ENCODE data around the gene TUT4.
A peak's percentile ranks its signal among the peaks of the same experiment; 100 is the strongest.

The TUT4 gene

GRCh38 chr1:52432807-52433206 is 120.1 kb downstream of the TUT4 start:
- in situ Hi-C loops (cut with HindIII; ENCODE audit: low pct_unique_long_range_greater_than_20kb, low sequenced_read_pairs) = no loop called here
- no peak for DNase-seq (ENCODE audit: low read depth in 1 of 2, low spot score in 1 of 2)
- no peak for TF ChIP-seq JUND (IDR thresholded peaks at IDR 0.05; ENCODE audit: low read depth)

- DNase-seq (ENCODE audit: low read depth in 1 of 2, low spot score in 1 of 2) = no peak
- in situ Hi-C loops (cut with HindIII; ENCODE audit: low pct_unique_long_range_greater_than_20kb, low sequenced_read_pairs) = no loop called here
- TF ChIP-seq JUND (IDR thresholded peaks at IDR 0.05; ENCODE audit: low read depth) = no peak
These were observed 125.7 kb downstream of the TUT4 start for GRCh38 chr1:52427152-52427551.

DNA sequence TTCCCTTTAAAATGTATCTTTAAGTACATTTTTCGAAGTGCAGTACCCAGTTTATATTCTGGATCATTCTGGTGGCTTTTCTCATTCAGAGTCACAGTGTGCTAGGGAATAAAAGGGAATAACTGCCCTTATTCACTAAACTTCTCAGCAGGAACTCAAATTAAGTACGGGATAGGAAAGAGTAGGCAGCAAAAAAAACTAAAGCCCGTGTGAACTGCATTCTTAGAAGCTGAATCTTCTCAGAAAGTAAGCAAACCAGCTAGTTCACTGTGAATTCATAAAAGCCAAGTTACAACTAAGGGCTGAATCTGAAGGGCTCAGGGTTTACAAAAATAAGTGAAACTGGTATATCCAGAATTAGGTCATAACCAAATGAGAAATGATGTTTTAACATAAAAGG is 126.5 kb downstream of the TUT4 start:
- in situ Hi-C loops (cut with HindIII; ENCODE audit: low pct_unique_long_range_greater_than_20kb, low sequenced_read_pairs) = no loop called here
- no peak for TF ChIP-seq JUND (IDR thresholded peaks at IDR 0.05; ENCODE audit: low read depth)
- DNase-seq (ENCODE audit: low read depth in 1 of 2, low spot score in 1 of 2) = no peak

GRCh38 chr1:52424813-52425212 is 128.1 kb downstream of the TUT4 start:
- no peak for DNase-seq (ENCODE audit: low read depth in 1 of 2, low spot score in 1 of 2)
- TF ChIP-seq JUND (IDR thresholded peaks at IDR 0.05; ENCODE audit: low read depth) = no peak
- in situ Hi-C loops (cut with HindIII; ENCODE audit: low pct_unique_long_range_greater_than_20kb, low sequenced_read_pairs) = no loop called here

DNA sequence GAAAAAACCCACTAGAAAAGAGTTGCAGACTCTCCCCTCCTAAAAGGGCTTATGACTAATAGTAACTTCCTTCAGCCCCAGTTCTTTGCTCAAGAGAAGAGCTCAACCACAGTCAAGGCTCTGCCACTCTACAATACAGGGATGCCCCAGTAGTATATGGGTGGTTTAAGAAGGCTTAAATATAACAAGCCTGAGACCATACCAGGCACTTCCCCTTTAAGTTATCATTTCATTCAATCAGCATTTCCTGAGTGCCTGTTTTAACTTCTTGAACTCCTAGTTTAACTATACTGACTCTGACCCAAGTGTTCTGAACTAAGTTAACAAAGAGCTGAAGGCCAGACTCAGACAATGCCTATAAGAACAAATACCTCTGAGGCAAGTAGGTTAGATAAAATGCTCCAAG is 128.7 kb downstream of the TUT4 start:
- peak in 1 of 2 experiments; percentile 13 for DNase-seq (ENCODE audit: low read depth in 1 of 2, low spot score in 1 of 2)
- in situ Hi-C loops (cut with HindIII; ENCODE audit: low pct_unique_long_range_greater_than_20kb, low sequenced_read_pairs) = no loop called here
- TF ChIP-seq JUND (IDR thresholded peaks at IDR 0.05; ENCODE audit: low read depth) = no peak

DNA sequence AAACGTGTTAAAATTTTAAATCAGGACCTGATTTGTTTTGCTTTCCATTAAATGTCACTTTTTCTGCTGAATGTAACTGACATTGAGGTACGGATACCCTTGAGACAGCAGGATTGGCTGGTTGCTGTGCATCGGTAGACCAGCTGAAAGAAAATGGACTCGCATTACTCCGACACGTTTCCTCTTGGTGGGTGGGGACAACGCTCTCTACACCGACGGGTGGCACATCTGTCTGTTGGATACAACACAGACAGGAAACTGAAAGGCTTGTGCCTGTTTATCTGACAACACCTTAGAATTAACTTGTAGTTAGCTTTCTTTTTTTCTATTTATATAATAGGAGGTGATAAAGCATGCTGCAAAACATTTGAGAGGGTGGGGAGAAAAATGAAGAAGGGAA is 129.1 kb downstream of the TUT4 start:
- in situ Hi-C loops (cut with HindIII; ENCODE audit: low pct_unique_long_range_greater_than_20kb, low sequenced_read_pairs) = no loop called here
- TF ChIP-seq JUND (IDR thresholded peaks at IDR 0.05; ENCODE audit: low read depth) = no peak
- DNase-seq (ENCODE audit: low read depth in 1 of 2, low spot score in 1 of 2) = no peak

- TF ChIP-seq JUND (IDR thresholded peaks at IDR 0.05; ENCODE audit: low read depth) = no peak
- in situ Hi-C loops (cut with HindIII; ENCODE audit: low pct_unique_long_range_greater_than_20kb, low sequenced_read_pairs) = no loop called here
- DNase-seq (ENCODE audit: low read depth in 1 of 2, low spot score in 1 of 2) = no peak
These were observed 129.8 kb downstream of the TUT4 start for GRCh38 chr1:52423055-52423454.

GRCh38 chr1:52420713-52421112 is 132.2 kb downstream of the TUT4 start:
- in situ Hi-C loops (cut with HindIII; ENCODE audit: low pct_unique_long_range_greater_than_20kb, low sequenced_read_pairs) = no loop called here
- no peak for TF ChIP-seq JUND (IDR thresholded peaks at IDR 0.05; ENCODE audit: low read depth)
- DNase-seq (ENCODE audit: low read depth in 1 of 2, low spot score in 1 of 2) = no peak

DNA sequence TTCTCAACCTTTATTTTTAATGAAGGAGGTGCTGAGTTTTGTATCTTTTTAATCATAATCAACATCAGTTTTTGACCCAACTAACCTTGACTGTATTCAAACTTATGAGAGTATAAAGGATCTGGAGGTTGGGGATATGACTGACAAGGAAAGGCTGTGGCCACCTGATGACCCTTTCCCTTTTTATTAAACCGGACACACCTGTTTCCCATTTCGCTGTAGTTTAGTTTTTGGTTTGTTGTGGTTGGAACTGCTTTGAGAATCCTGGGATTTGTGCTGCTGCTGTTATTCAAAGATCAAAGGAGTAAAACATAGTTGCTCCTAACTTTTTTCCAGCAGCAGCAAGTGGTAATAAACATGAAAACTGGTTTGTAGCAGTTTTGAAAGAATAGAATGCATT is 136.1 kb downstream of the TUT4 start:
- DNase-seq (ENCODE audit: low read depth in 1 of 2, low spot score in 1 of 2) = no peak
- no peak for TF ChIP-seq JUND (IDR thresholded peaks at IDR 0.05; ENCODE audit: low read depth)
- in situ Hi-C loops (cut with HindIII; ENCODE audit: low pct_unique_long_range_greater_than_20kb, low sequenced_read_pairs) = no loop called here

DNA sequence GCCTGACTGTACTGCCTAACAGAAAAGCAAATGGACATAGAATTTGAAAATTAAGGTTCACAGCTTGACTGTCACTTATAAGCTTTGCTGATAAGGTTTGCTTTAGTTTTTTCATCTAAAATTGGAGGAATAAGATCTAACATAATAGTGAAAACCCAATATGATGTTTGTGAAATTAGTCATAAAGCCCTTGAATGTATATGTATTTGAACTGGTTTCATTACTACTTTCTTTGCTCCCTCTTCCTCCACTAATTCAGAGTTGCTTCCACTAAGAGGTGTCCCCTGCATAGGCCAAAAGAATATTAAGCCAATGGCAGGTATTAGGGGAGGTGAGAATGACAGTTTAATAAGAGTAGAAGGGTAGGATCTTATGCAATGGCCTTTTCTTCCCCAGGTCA is 137.9 kb downstream of the TUT4 start:
- no peak for TF ChIP-seq JUND (IDR thresholded peaks at IDR 0.05; ENCODE audit: low read depth)
- in situ Hi-C loops (cut with HindIII; ENCODE audit: low pct_unique_long_range_greater_than_20kb, low sequenced_read_pairs) = no loop called here
- DNase-seq (ENCODE audit: low read depth in 1 of 2, low spot score in 1 of 2) = no peak

- DNase-seq (ENCODE audit: low read depth in 1 of 2, low spot score in 1 of 2) = no peak
- in situ Hi-C loops (cut with HindIII; ENCODE audit: low pct_unique_long_range_greater_than_20kb, low sequenced_read_pairs) = no loop called here
- TF ChIP-seq JUND (IDR thresholded peaks at IDR 0.05; ENCODE audit: low read depth) = no peak
These were observed 139.4 kb downstream of the TUT4 start for GRCh38 chr1:52413410-52413989.

GRCh38 chr1:52404975-52405338 is 147.9 kb downstream of the TUT4 start:
- no peak for TF ChIP-seq JUND (IDR thresholded peaks at IDR 0.05; ENCODE audit: low read depth)
- in situ Hi-C loops (cut with HindIII; ENCODE audit: low pct_unique_long_range_greater_than_20kb, low sequenced_read_pairs) = no loop called here
- no peak for DNase-seq (ENCODE audit: low read depth in 1 of 2, low spot score in 1 of 2)

DNA sequence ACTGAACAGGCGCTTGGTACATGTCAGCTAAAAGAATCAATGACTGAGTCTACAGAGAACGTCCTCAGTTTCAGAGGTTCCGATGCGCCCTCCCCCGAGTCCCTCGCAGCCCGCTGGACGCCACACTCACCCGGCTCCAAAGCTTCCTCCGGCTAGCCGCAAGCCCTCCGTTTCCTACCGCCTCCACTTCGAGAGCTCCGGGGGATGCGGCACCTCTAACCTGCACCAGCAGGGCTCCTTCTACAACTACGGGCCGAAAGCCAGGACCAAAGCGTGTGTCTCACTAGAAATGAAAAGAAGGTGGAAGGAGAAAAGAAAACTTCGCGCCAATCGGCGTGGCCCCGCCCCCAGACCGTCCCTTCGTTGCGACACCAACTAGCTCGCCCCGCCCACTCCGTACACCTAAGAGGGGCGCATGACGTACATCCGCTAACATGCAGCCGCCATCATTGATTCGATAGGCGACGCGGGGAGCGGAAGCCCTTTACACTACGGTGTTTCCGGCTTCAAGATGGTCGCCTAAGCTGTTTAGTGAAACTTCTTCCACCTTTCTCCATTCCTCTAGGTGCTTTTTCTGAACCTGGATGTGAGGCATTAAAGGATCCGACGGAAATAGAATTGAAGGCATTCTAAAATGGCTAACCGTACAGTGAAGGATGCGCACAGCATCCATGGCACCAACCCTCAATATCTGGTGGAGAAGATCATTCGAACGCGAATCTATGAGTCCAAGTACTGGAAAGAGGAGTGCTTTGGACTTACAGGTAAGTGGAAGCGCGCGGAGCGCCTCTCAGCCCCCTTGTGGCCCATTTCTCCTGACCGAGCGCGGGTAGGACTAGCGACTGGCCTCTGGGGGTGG is 148.5 kb downstream of the TUT4 start, which contains the start of the genes ORC1 and PRPF38A:
Gene ORC1 (minus strand): TSS at position 308 of the 859 bp plus-strand sequence. CDS start 2,200 bp downstream, outside the sequence.
Gene PRPF38A (plus strand): TSS at position 487 of the 859 bp plus-strand sequence. CDS start 148 bp downstream, at position 635.
- in situ Hi-C loops (cut with HindIII; ENCODE audit: low pct_unique_long_range_greater_than_20kb, low sequenced_read_pairs) = no loop called here

More for the DNA sequence above, 148.5 kb downstream of the TUT4 start, which contains the start of the genes ORC1 and PRPF38A:
- peak; percentile 71 to 96 for DNase-seq (ENCODE audit: low read depth in 1 of 2, low spot score in 1 of 2)
- TF ChIP-seq JUND (IDR thresholded peaks at IDR 0.05; ENCODE audit: low read depth) = no peak

Data from T47D (cell line).